B cell (primary cell): Measurements from ENCODE around the gene COL11A1. TPM values are rescaled to one million over a fixed set of nuclear protein-coding genes. Genes with fewer than 3 reads are reported as not detected.

Source experiments
- ATAC-seq: fragments of 200-7000 bp; cut with Tn5 transposase; one replicate; pipeline ENCODE4 v1.10.0; 2021; ENCODE audit warnings: low read depth, mild to moderate bottlenecking, moderate number of reproducible peaks, moderate library complexity
- CTCF ChIA-PET: fragments of 350-600 bp; sonication (Branson Sonifier 250); formaldehyde crosslinking; loops from one replicate; lab custom pipeline; 2021; ENCODE audit warnings: antibody characterized with exemption, inconsistent platforms; lab: Charles Lee
- POLR2A ChIA-PET: fragments of 350-600 bp; sonication (Branson Sonifier 250); formaldehyde crosslinking; loops from one replicate; lab custom pipeline; 2021; ENCODE audit warnings: antibody characterized with exemption; lab: Charles Lee
- DNase-seq: peaks from one replicate; pipeline ENCODE4 v3.0.0; 2013
- H2AFZ ChIP-seq: 2 replicates; pipeline ENCODE4 v1.6.1; 2012; ENCODE audit warnings: mild to moderate bottlenecking, low read depth, low read length; ENCODE audit not compliant: insufficient read depth, poor library complexity, severe bottlenecking
- H3K27ac ChIP-seq, 2 donors: 1 replicate in 1 of 2; 2 replicates in 1 of 2; pipeline ENCODE4 v1.5.1; 2012 to 2013; ENCODE audit warnings: low read length in 2 of 2, mild to moderate bottlenecking in 2 of 2, moderate library complexity in 1 of 2
- H3K27me3 ChIP-seq, 4 experiments: fragments of 200-600 bp in 1 of 4; sonication (generic) in 1 of 4; replicated peaks in 1 of 4; 1 replicate in 2 of 4; 2 replicates in 2 of 4; pipeline versions ENCODE4 v1.6.1 to v1.7.0; 2013 to 2016; ENCODE audit warnings: low read length in 3 of 4, mild to moderate bottlenecking in 2 of 4, mixed read lengths in 1 of 4, moderate library complexity in 1 of 4; ENCODE audit not compliant: insufficient read depth in 4 of 4, control insufficient read depth in 3 of 4; ENCODE audit errors: control extremely low read depth in 1 of 4
- H3K36me3 ChIP-seq, 2 experiments: replicated peaks in 1 of 2; 1 replicate in 1 of 2; 2 replicates in 1 of 2; pipeline versions ENCODE4 v1.6.1 to v1.7.1; 2013; ENCODE audit warnings: low read length in 1 of 2; ENCODE audit not compliant: insufficient read depth in 2 of 2, control insufficient read depth in 1 of 2; ENCODE audit errors: control extremely low read depth in 1 of 2, extremely low read depth in 1 of 2
- H3K4me1 ChIP-seq, 2 donors: fragments of 200-600 bp in 1 of 2; sonication (generic) in 1 of 2; 1 replicate in 1 of 2; 2 replicates in 1 of 2; pipeline versions ENCODE4 v1.5.1 to v1.6.1; 2013 to 2017; ENCODE audit warnings: low read length in 2 of 2; ENCODE audit not compliant: control insufficient read depth in 2 of 2, insufficient read depth in 2 of 2
- H3K4me2 ChIP-seq: replicated peaks from 2 replicates; pipeline ENCODE3; 2012; ENCODE audit warnings: mild to moderate bottlenecking, low read depth, low read length; ENCODE audit not compliant: poor library complexity, severe bottlenecking
- H3K4me3 ChIP-seq, 5 experiments: fragments of 200-600 bp in 1 of 5; sonication (generic) in 1 of 5; 1 replicate in 3 of 5; 2 replicates in 2 of 5; pipeline versions ENCODE4 v1.5.1 to v1.7.0; 2011 to 2016; ENCODE audit warnings: low read length in 4 of 5, mild to moderate bottlenecking in 4 of 5, low read depth in 2 of 5, control low read depth in 1 of 5, moderate library complexity in 1 of 5; ENCODE audit not compliant: insufficient read depth in 1 of 5; ENCODE audit errors: control extremely low read depth in 1 of 5, extremely low read depth in 1 of 5
- H3K79me2 ChIP-seq: fragments of 200-600 bp; sonication (generic); one replicate; pipeline ENCODE4 v1.6.0; 2016; ENCODE audit warnings: low read length; ENCODE audit not compliant: control insufficient read depth, insufficient read depth
- H3K9ac ChIP-seq: fragments of 200-600 bp; sonication (generic); 2 replicates; pipeline ENCODE4 v1.6.1; 2017; ENCODE audit warnings: mild to moderate bottlenecking, low read length, moderate library complexity
- H3K9me3 ChIP-seq, 3 donors: one replicate each; pipeline versions ENCODE4 v1.6.1 to v1.7.1; 2013; ENCODE audit warnings: low read length in 2 of 3; ENCODE audit not compliant: control insufficient read depth in 2 of 3, insufficient read depth in 1 of 3; ENCODE audit errors: control extremely low read depth in 1 of 3
- H4K20me1 ChIP-seq: 2 replicates; pipeline ENCODE4 v1.6.0; 2012; ENCODE audit warnings: mild to moderate bottlenecking, low read length; ENCODE audit not compliant: insufficient read depth, control insufficient read depth, poor library complexity, severe bottlenecking
- H3K27ac Mint-ChIP-seq: one replicate; pipeline ENCODE4 v1.8.0; 2021; ENCODE audit warnings: mixed read lengths
- H3K27me3 Mint-ChIP-seq: one replicate; pipeline ENCODE4 v1.8.0; 2021; ENCODE audit warnings: mixed read lengths
- H3K4me1 Mint-ChIP-seq: one replicate; pipeline ENCODE4 v1.8.0; 2021; ENCODE audit warnings: mixed read lengths
- H3K4me3 Mint-ChIP-seq: one replicate; pipeline ENCODE4 v1.8.0; 2021; ENCODE audit warnings: mixed read lengths
- H3K9me3 Mint-ChIP-seq: one replicate; pipeline ENCODE4 v1.8.0; 2022; ENCODE audit warnings: mixed read lengths; ENCODE audit not compliant: insufficient read depth
- CTCF ChIP-seq: fragments of 200-600 bp; IDR thresholded peaks from one replicate; pipeline ENCODE4 v1.8.0; 2022; ENCODE audit warnings: antibody characterized with exemption, mild to moderate bottlenecking
- EZH2 ChIP-seq: IDR thresholded peaks from 2 replicates; pipeline ENCODE4 v1.6.1; 2012; ENCODE audit warnings: borderline replicate concordance, low read depth, mild to moderate bottlenecking, moderate library complexity, low read length; ENCODE audit not compliant: insufficient read depth, poor library complexity, severe bottlenecking
- WGBS: methylation state at CpG from one replicate; pipeline ENCODE4 v1.1.5; 2013; ENCODE audit warnings: missing lambda C conversion rate; ENCODE audit not compliant: insufficient coverage; 5-methylcytosine and 5-hydroxymethylcytosine counted together
- intact Hi-C: fragments of 100-400 bp; cut with micrococcal nuclease; formaldehyde crosslinking; loops from one replicate; pipeline ENCODE4 v1.10.0; 2022
- polyA plus RNA-seq: library from polyadenylated mRNA; depleted of rRNA; stranded (reverse); fragments of >200 nt; gene quantifications from 2 replicates; pipeline ENCODE4 v1.2.3, GENCODE V29; 2012
- total RNA-seq, 2 donors: library from RNA; stranded (reverse); fragments of 120-200 nt in 1 of 2; gene quantifications; 1 replicate in 1 of 2; 2 replicates in 1 of 2; pipeline versions ENCODE4 v1.2.3 to v1.2.4, GENCODE V29; 2013 to 2022

The COL11A1 gene
- total and polyA plus RNA-seq, 2 donors (not counting 1 experiment from before 2014, with no cell fraction given), result not detected

GRCh38 chr1:102942324-102942723, 166.0 kb downstream of the COL11A1 start:
- Histone ChIP-seq H2AFZ (no peak overlapping the region), H3K4me1 (no peaks in the 10 kb centered on the region), H4K20me1 (no peaks in the 10 kb centered on the region), H3K9ac (no peak overlapping the region), H3K4me2 (no peak overlapping the region), H3K27me3 (no peaks in the 10 kb centered on the region), H3K27ac (no peak overlapping the region), H3K9me3 (no peaks in the 10 kb centered on the region), H3K79me2 (no peaks in the 10 kb centered on the region), H3K4me3 (no peak overlapping the region), H3K36me3 (no peaks in the 10 kb centered on the region)
- DNase-seq, result no peak
- WGBS, result 100% methylated on average over 1 of the region's 2 CpGs
- H3K27ac Mint-ChIP-seq, result no peak overlapping the region
- no peaks in the 10 kb centered on the region for H3K9me3 Mint-ChIP-seq
- ChIA-PET CTCF (no interaction called here), POLR2A (no interaction called here)
- intact Hi-C loops, result no loop called here
- ATAC-seq, result no peak
- H3K4me1 Mint-ChIP-seq, result no peaks in the 10 kb centered on the region
- H3K27me3 Mint-ChIP-seq, result no peaks in the 10 kb centered on the region
- TF ChIP-seq EZH2, result no peak
- no peak for TF ChIP-seq CTCF
- no peak overlapping the region for H3K4me3 Mint-ChIP-seq

- no peak overlapping the region for H3K4me3 Mint-ChIP-seq
- ChIA-PET POLR2A (no interaction called here), CTCF (no interaction called here)
Measured at GRCh38 chr1:102941366-102941947, 166.9 kb downstream of the COL11A1 start.

More at GRCh38 chr1:102941366-102941947, 166.9 kb downstream of the COL11A1 start:
- Histone ChIP-seq H3K4me1 (no peaks in the 10 kb centered on the region), H3K27me3 (no peaks in the 10 kb centered on the region), H3K4me3 (no peak overlapping the region), H4K20me1 (no peaks in the 10 kb centered on the region), H3K36me3 (no peaks in the 10 kb centered on the region), H3K79me2 (no peaks in the 10 kb centered on the region), H3K9me3 (no peaks in the 10 kb centered on the region), H3K9ac (no peak overlapping the region), H3K27ac (no peak overlapping the region), H2AFZ (no peak overlapping the region), H3K4me2 (no peak overlapping the region)
- no peak for TF ChIP-seq EZH2
- TF ChIP-seq CTCF, result no peak
- DNase-seq (no peak), ATAC-seq (no peak)
- intact Hi-C loops, result no loop called here
- no peak overlapping the region for H3K27ac Mint-ChIP-seq
- H3K9me3 Mint-ChIP-seq, result no peaks in the 10 kb centered on the region
- no peaks in the 10 kb centered on the region for H3K4me1 Mint-ChIP-seq
- no peaks in the 10 kb centered on the region for H3K27me3 Mint-ChIP-seq
